Measurements from ENCODE around the gene BSCL2.

DNA sequence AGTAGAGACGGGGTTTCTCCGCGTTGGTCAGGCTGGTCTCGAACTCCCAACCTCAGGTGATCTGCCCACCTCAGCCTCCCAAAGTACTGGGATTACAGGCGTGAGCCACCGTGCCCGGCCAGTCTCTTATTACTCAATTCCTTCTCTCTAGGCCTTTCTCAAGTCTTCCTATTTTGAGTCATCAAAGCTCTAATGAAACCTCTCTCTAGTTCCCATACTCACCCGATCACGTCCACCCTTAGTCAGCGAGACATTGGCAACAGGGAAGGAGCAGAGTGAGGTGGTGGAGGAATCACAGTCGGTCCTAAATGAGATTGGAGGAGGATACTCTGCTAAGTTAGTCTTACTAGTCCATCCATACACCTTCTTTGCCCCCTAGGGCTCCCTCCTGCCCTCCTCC is 5.0 kb downstream of the BSCL2 start:
- TF ChIP-seq CTCF (IDR thresholded peaks at IDR 0.05; ENCODE audit: low read depth, low read length, poor library complexity, severe bottlenecking) (no peak), EZH2phosphoT487 (IDR thresholded peaks at IDR 0.05; ENCODE audit: borderline replicate concordance, low read length) (no peak)
